Neural cell (in vitro differentiated cells): ENCODE data around the gene CACNA1S. TPM values are rescaled to one million over a fixed set of nuclear protein-coding genes. Genes with fewer than 3 reads are reported as not detected.

Source experiments
- H2AFZ ChIP-seq: fragments of 200-600, 300-800 bp; sonication (generic), shearing (Covaris generic); 2 replicates; pipeline ENCODE4 v1.6.0; 2014; ENCODE audit warnings: low read depth, mild to moderate bottlenecking, antibody characterized with exemption, low read length, moderate library complexity
- H3F3A ChIP-seq: fragments of 200-600 bp; shearing (Covaris generic); 2 replicates; pipeline ENCODE4 v1.6.1; 2016; ENCODE audit warnings: mild to moderate bottlenecking, moderate library complexity, mixed read lengths, antibody characterized with exemption, low read length; ENCODE audit not compliant: insufficient read depth, poor library complexity, severe bottlenecking
- H3K27ac ChIP-seq: fragments of 200-600, 300-800 bp; sonication (generic), shearing (Covaris generic); 2 replicates; pipeline ENCODE4 v1.5.1; 2014; ENCODE audit warnings: mild to moderate bottlenecking, low read length, moderate library complexity
- H3K27me3 ChIP-seq: fragments of 300-800, 200-600 bp; sonication (generic), shearing (Covaris generic); 2 replicates; pipeline ENCODE4 v1.6.0; 2014; ENCODE audit warnings: mild to moderate bottlenecking, low read depth, low read length, moderate library complexity; ENCODE audit not compliant: insufficient read depth
- H3K36me3 ChIP-seq: fragments of 300-800, 200-600 bp; sonication (generic), shearing (Covaris generic); 2 replicates; pipeline ENCODE4 v1.5.1; 2014; ENCODE audit warnings: mild to moderate bottlenecking, antibody characterized with exemption, low read length, moderate library complexity; ENCODE audit not compliant: insufficient read depth
- H3K4me2 ChIP-seq: fragments of 300-800, 200-600 bp; sonication (generic), shearing (Covaris generic); 2 replicates; pipeline ENCODE4 v1.6.0; 2014; ENCODE audit warnings: mild to moderate bottlenecking, low read length
- H3K4me3 ChIP-seq: fragments of 300-800, 200-600 bp; sonication (generic), shearing (Covaris generic); 2 replicates; pipeline ENCODE4 v1.5.1; 2014; ENCODE audit warnings: mild to moderate bottlenecking, low read length, moderate library complexity
- H3K79me2 ChIP-seq: fragments of 200-600 bp; shearing (Covaris generic); replicated peaks from 2 replicates; pipeline ENCODE4 v1.6.0; 2014; ENCODE audit warnings: mild to moderate bottlenecking, low read length, moderate library complexity; ENCODE audit not compliant: insufficient read depth
- H3K9ac ChIP-seq: fragments of 300-800, 200-600 bp; sonication (generic), shearing (Covaris generic); 2 replicates; pipeline ENCODE4 v1.6.1; 2016; ENCODE audit warnings: mild to moderate bottlenecking, low read length, mixed read lengths
- H3K9me2 ChIP-seq: fragments of 200-600 bp; shearing (Covaris generic); 2 replicates; pipeline ENCODE4 v1.6.1; 2016; ENCODE audit warnings: mild to moderate bottlenecking, low read length, mixed read lengths; ENCODE audit not compliant: insufficient read depth
- H3K9me3 ChIP-seq: fragments of 200-600, 300-800 bp; sonication (generic), shearing (Covaris generic); 2 replicates; pipeline ENCODE4 v1.6.1; 2016; ENCODE audit warnings: mild to moderate bottlenecking, mixed run types, low read length, moderate library complexity, mixed read lengths
- H4K20me1 ChIP-seq: fragments of 200-600 bp; shearing (Covaris generic); 2 replicates; pipeline ENCODE4 v1.6.1; 2016; ENCODE audit warnings: mild to moderate bottlenecking, mixed run types; ENCODE audit not compliant: insufficient read depth
- EP300 ChIP-seq: fragments of 450-650 bp; conservative IDR thresholded peaks from 2 replicates; pipeline ENCODE4 v1.6.1; 2014; ENCODE audit warnings: antibody characterized with exemption, mild to moderate bottlenecking, moderate library complexity; ENCODE audit not compliant: poor library complexity, severe bottlenecking
- EZH2 ChIP-seq: fragments of 200-600, 300-800 bp; shearing (Covaris generic), sonication (generic); IDR thresholded peaks from 2 replicates; pipeline ENCODE4 v1.6.1; 2014; ENCODE audit warnings: antibody characterized with exemption, low read length, borderline replicate concordance, mild to moderate bottlenecking; ENCODE audit not compliant: insufficient read depth, poor library complexity, severe bottlenecking
- MXI1 ChIP-seq: fragments of 450-650 bp; conservative IDR thresholded peaks from 2 replicates; pipeline ENCODE4 v1.6.1; 2014; ENCODE audit warnings: antibody characterized with exemption, mild to moderate bottlenecking; ENCODE audit not compliant: poor library complexity, severe bottlenecking
- POLR2AphosphoS5 ChIP-seq: IDR thresholded peaks from 2 replicates; pipeline ENCODE4 v1.6.1; 2012
- RAD21 ChIP-seq: fragments of 450-650 bp; conservative IDR thresholded peaks from 2 replicates; pipeline ENCODE4 v1.6.1; 2014; ENCODE audit warnings: antibody characterized with exemption, mild to moderate bottlenecking, moderate library complexity
- SMC3 ChIP-seq: fragments of 450-650 bp; conservative IDR thresholded peaks from 2 replicates; pipeline ENCODE4 v1.6.1; 2014; ENCODE audit warnings: antibody characterized with exemption, mild to moderate bottlenecking, moderate library complexity; ENCODE audit not compliant: poor library complexity
- TAF1 ChIP-seq: IDR thresholded peaks from 2 replicates; pipeline ENCODE4 v1.6.1; 2012; ENCODE audit warnings: low read depth
- polyA plus RNA-seq: library from polyadenylated mRNA; depleted of rRNA; stranded (reverse); fragments of >200 nt; gene quantifications from 2 replicates; pipeline ENCODE4 v1.2.3, GENCODE V29; 2014
- TF ChIP-seq, protein P1 (sequence below): IDR thresholded peaks from 2 replicates; pipeline ENCODE4 v1.6.1; 2012; ENCODE audit warnings: borderline replicate concordance

The CACNA1S gene
- polyA plus RNA-seq, 1 donor from 2014 or later = 0.05 TPM

DNA sequence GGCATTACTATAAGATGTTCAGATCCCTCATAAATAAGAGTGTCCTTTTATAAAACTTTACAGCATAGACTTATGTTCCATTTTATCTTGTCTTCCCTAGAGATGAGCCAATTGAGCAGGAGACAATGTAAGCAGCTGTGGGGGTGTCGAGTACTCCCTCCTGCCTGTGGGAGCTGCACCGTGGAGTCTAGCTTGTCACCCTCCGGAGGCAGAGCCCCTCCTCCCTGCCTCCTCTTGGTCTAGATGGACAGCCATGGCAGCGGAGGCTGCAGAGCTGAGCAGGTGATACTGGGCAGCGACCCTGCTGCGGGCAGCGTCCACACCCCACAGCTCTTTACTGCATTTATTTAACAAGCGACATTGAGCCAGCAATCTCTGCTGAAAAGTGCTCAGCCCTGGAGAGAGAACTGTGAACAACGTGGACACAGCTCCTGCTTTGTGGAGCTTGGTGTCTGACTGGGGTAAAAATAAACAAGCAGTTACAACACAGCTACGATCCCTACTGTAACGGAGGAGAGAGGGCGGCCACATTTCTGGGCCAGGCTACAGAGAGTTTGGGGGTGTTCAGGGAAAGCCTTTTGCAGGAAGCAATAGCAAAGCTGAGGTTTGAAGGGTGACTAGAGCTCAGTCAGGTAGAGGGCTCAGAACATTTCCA lies 75.9 kb downstream of the CACNA1S start:
- Histone ChIP-seq H3K36me3 (no peaks in the 10 kb centered on the region), H3K27me3 (no peaks in the 10 kb centered on the region), H3K79me2 (no peaks in the 10 kb centered on the region), H3F3A (no peaks in the 10 kb centered on the region), H2AFZ (no peak overlapping the region), H3K4me3 (no peak overlapping the region), H3K9me2 (no peaks in the 10 kb centered on the region), H3K9ac (peak overlapping the region; percentile 7), H3K27ac (peak overlapping the region; percentile 24), H3K9me3 (no peaks in the 10 kb centered on the region), H4K20me1 (no peaks in the 10 kb centered on the region), H3K4me2 (no peak overlapping the region)
- TF ChIP-seq POLR2AphosphoS5 (peak; percentile 57), MXI1 (no peak), EZH2 (no peak), EP300 (no peak)

DNA sequence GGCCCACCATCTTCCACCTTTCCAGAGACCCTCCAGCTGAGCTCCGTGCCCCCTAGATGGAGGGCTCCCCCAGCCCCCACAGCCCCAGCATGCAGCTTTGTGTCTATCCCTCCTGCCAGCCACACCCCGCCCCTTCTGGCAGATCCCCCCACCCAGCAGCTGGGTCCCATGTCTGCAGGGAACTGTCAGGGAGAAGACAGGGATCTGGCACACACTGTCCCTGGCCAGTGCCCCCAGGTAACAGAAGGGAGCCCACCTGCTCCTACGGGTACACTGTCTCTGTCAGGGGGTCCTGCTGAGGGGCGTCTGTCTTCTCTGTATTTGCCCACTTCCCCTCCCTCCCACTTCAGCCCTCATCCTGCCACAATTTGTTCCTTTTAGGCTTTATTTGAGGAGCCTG lies 77.6 kb downstream of the CACNA1S start:
- TF ChIP-seq TAF1 (no peak), EZH2 (no peak), RAD21 (no peak)
- H3K4me2 ChIP-seq = no peak overlapping the region
- H3K36me3 ChIP-seq = no peaks in the 10 kb centered on the region
- no peak overlapping the region for H2AFZ ChIP-seq
- no peaks in the 10 kb centered on the region for H4K20me1 ChIP-seq
- no peaks in the 10 kb centered on the region for H3K9me2 ChIP-seq
- H3K27me3 ChIP-seq = no peaks in the 10 kb centered on the region
- H3K9me3 ChIP-seq = no peaks in the 10 kb centered on the region
- no peak overlapping the region for H3K9ac ChIP-seq
- H3K4me3 ChIP-seq = no peak overlapping the region
- no peak overlapping the region for H3K27ac ChIP-seq
- no peaks in the 10 kb centered on the region for H3K79me2 ChIP-seq
- no peaks in the 10 kb centered on the region for H3F3A ChIP-seq

DNA sequence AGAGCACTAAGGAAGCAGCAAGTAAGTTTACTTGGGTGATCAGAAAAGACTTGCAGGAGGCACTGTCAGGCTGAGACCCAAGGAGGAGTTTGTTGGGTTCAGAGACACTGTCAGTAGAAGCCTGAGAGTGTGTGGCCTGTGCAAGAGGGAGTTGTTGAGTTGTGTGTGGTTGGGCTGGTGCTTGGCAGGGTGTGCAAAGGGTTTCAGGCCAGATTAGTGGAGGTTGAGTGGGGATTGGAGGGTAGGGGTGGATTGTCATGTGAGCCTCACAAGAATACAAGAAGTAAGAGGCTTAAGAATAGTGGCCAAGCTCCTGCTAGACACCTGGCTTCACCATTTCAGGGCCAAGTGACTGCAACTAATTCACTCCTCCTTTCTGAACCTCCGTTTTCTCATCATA lies 79.8 kb downstream of the CACNA1S start:
- Histone ChIP-seq H3K9me3 (no peaks in the 10 kb centered on the region), H3K9ac (no peak overlapping the region), H4K20me1 (no peaks in the 10 kb centered on the region), H3K4me2 (no peak overlapping the region), H3K27me3 (no peaks in the 10 kb centered on the region), H3K9me2 (no peaks in the 10 kb centered on the region), H3K27ac (no peak overlapping the region), H3K79me2 (no peaks in the 10 kb centered on the region), H3K36me3 (no peaks in the 10 kb centered on the region), H2AFZ (no peak overlapping the region), H3F3A (no peaks in the 10 kb centered on the region), H3K4me3 (no peak overlapping the region)
- TF ChIP-seq, protein P1, sequence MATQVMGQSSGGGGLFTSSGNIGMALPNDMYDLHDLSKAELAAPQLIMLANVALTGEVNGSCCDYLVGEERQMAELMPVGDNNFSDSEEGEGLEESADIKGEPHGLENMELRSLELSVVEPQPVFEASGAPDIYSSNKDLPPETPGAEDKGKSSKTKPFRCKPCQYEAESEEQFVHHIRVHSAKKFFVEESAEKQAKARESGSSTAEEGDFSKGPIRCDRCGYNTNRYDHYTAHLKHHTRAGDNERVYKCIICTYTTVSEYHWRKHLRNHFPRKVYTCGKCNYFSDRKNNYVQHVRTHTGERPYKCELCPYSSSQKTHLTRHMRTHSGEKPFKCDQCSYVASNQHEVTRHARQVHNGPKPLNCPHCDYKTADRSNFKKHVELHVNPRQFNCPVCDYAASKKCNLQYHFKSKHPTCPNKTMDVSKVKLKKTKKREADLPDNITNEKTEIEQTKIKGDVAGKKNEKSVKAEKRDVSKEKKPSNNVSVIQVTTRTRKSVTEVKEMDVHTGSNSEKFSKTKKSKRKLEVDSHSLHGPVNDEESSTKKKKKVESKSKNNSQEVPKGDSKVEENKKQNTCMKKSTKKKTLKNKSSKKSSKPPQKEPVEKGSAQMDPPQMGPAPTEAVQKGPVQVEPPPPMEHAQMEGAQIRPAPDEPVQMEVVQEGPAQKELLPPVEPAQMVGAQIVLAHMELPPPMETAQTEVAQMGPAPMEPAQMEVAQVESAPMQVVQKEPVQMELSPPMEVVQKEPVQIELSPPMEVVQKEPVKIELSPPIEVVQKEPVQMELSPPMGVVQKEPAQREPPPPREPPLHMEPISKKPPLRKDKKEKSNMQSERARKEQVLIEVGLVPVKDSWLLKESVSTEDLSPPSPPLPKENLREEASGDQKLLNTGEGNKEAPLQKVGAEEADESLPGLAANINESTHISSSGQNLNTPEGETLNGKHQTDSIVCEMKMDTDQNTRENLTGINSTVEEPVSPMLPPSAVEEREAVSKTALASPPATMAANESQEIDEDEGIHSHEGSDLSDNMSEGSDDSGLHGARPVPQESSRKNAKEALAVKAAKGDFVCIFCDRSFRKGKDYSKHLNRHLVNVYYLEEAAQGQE = no peak
- TF ChIP-seq EP300 (no peak), TAF1 (no peak), EZH2 (no peak), RAD21 (no peak), POLR2AphosphoS5 (no peak), SMC3 (no peak)
